HL-60/S4 treated with phorbol 12-myristate 13-acetate at 8.2 ng/mL for 4 days and 3 days (cell line): ENCODE data around the gene NUP210L.

Experiments used
- in situ Hi-C: fragments of 300-500 bp; cut with MboI; formaldehyde crosslinking; loops from 2 replicates; pipeline ENCODE4 v1.15.0; 2022; ENCODE audit warnings: low sequenced_read_pairs

NUP210L gene

GRCh38 chr1:153995640-153996039 is 159.2 kb downstream of the NUP210L start:
- in situ Hi-C loops = loop anchor here (25.0 kb wide), 3 partner anchors 183 to 458 kb away; partner anchors contain the start of genes ILF2, S100A3, S100A4 and S100A5

- in situ Hi-C loops = loop anchor here (25.0 kb wide), 3 partner anchors 183 to 458 kb away; partner anchors contain the start of genes ILF2, S100A3, S100A4 and S100A5
Measured at GRCh38 chr1:153995202-153995601, 159.7 kb downstream of the NUP210L start.

GRCh38 chr1:153991806-153992205 is 163.1 kb downstream of the NUP210L start:
- in situ Hi-C loops = loop anchor here (25.0 kb wide), 3 partner anchors 180 to 455 kb away; partner anchors contain the start of genes ILF2, S100A3, S100A4 and S100A5

- in situ Hi-C loops = loop anchor here (25.0 kb wide), 3 partner anchors 179 to 454 kb away; partner anchors contain the start of genes ILF2, S100A3, S100A4 and S100A5
Measured at GRCh38 chr1:153991151-153991630, 163.7 kb downstream of the NUP210L start.

GRCh38 chr1:153990468-153991150 is 164.3 kb downstream of the NUP210L start, which contains the start of gene RPS27:
Gene RPS27 (plus strand): TSS chr1:153990762. CDS start chr1:153990797, 35 bp downstream.
- in situ Hi-C loops = loop anchor here (25.0 kb wide), 3 partner anchors 178 to 453 kb away; partner anchors contain the start of genes ILF2, S100A3, S100A4 and S100A5

- in situ Hi-C loops = loop anchor here (25.0 kb wide), 3 partner anchors 175 to 450 kb away; partner anchors contain the start of genes ILF2, S100A3, S100A4 and S100A5
Measured at GRCh38 chr1:153987621-153988020, 167.3 kb downstream of the NUP210L start.

GRCh38 chr1:153985941-153986761 is 168.7 kb downstream of the NUP210L start, which contains the start of gene RAB13:
Gene RAB13 (minus strand): TSS chr1:153986339. CDS start chr1:153986236, 103 bp downstream.
- in situ Hi-C loops = loop anchor here (25.0 kb wide), 3 partner anchors 174 to 449 kb away; partner anchors contain the start of genes ILF2, S100A3, S100A4 and S100A5

GRCh38 chr1:153985341-153985912 is 169.4 kb downstream of the NUP210L start:
- in situ Hi-C loops = loop anchor here (25.0 kb wide), 3 partner anchors 173 to 448 kb away; partner anchors contain the start of genes ILF2, S100A3, S100A4 and S100A5

- in situ Hi-C loops = loop anchor here (25.0 kb wide), 3 partner anchors 172 to 447 kb away; partner anchors contain the start of genes ILF2, S100A3, S100A4 and S100A5
Measured at GRCh38 chr1:153984123-153984894, 170.6 kb downstream of the NUP210L start.

- in situ Hi-C loops = loop anchor here (25.0 kb wide), 3 partner anchors 169 to 444 kb away; partner anchors contain the start of genes ILF2, S100A3, S100A4 and S100A5
Measured at GRCh38 chr1:153981735-153982134, 173.1 kb downstream of the NUP210L start.

GRCh38 chr1:153979091-153979490 is 175.8 kb downstream of the NUP210L start:
- in situ Hi-C loops = loop anchor here (25.0 kb wide), 3 partner anchors 167 to 442 kb away; partner anchors contain the start of genes ILF2, S100A3, S100A4 and S100A5

GRCh38 chr1:153978274-153978909 is 176.5 kb downstream of the NUP210L start:
- in situ Hi-C loops = loop anchor here (25.0 kb wide), 3 partner anchors 166 to 441 kb away; partner anchors contain the start of genes ILF2, S100A3, S100A4 and S100A5

GRCh38 chr1:153977250-153978240 is 177.3 kb downstream of the NUP210L start, which contains the start of gene JTB:
Gene JTB (minus strand): TSS chr1:153977674. CDS start chr1:153977252, 422 bp downstream.
- in situ Hi-C loops = loop anchor here (25.0 kb wide), 3 partner anchors 165 to 440 kb away; partner anchors contain the start of genes ILF2, S100A3, S100A4 and S100A5

- in situ Hi-C loops = loop anchor here (25.0 kb wide), 3 partner anchors 165 to 440 kb away; partner anchors contain the start of genes ILF2, S100A3, S100A4 and S100A5
Measured at GRCh38 chr1:153976819-153977249, 178.0 kb downstream of the NUP210L start.

- in situ Hi-C loops = no loop called here
Measured at GRCh38 chr1:153973525-153973924, 181.3 kb downstream of the NUP210L start.

GRCh38 chr1:153973071-153973470 is 181.8 kb downstream of the NUP210L start:
- in situ Hi-C loops = no loop called here

GRCh38 chr1:153970346-153970745 is 184.5 kb downstream of the NUP210L start:
- in situ Hi-C loops = no loop called here
